Sigmoid colon (tissue), 4 donors: ENCODE data around the gene CELA2A.

Experiments
- EP300 ChIP-seq, 4 donors: sonication (generic); formaldehyde crosslinking; IDR thresholded peaks; one replicate each; pipeline ENCODE4 v1.6.1; 2017; ENCODE audit warnings: antibody characterized with exemption in 4 of 4
- POLR2A ChIP-seq, 2 donors: fragments of 450-650 bp; IDR thresholded peaks; one replicate each; pipeline ENCODE4 v1.6.1; 2016; ENCODE audit warnings: antibody characterized with exemption in 2 of 2, mild to moderate bottlenecking in 2 of 2, moderate library complexity in 2 of 2
- POLR2AphosphoS5 ChIP-seq, 4 donors: sonication (generic); formaldehyde crosslinking; IDR thresholded peaks; one replicate each; pipeline ENCODE4 v1.6.1; 2017; ENCODE audit warnings: antibody characterized with exemption in 4 of 4
- TF ChIP-seq, protein P1 (sequence below), 4 experiments: fragments of 450-650 bp in 3 of 4; fragments of 200-600 bp in 1 of 4; IDR thresholded peaks; one replicate each; pipeline ENCODE4 v1.5.1; 2016 to 2019; ENCODE audit warnings: antibody characterized with exemption in 4 of 4, mild to moderate bottlenecking in 3 of 4, moderate library complexity in 2 of 4

DNA sequence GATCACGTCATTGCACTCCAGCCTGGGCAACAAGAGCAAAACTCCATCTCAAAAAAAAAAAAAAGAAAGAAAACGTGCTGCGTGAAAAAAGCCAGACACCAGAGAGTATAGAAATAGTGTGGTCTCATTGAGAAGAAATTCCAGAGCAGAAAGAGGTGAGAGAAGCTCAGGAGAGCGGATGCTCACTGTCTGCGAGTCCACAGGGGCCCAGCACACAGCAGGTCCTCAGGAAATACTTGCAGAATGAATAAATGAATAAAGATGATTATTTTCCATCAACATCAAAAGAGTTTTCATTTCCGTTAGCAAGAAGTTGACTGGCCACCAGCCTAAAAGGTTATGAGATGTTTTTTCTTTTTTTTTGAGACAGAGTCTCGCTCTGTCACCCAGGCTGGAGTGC lies 53.1 kb downstream of the CELA2A start:
- TF ChIP-seq, protein P1, sequence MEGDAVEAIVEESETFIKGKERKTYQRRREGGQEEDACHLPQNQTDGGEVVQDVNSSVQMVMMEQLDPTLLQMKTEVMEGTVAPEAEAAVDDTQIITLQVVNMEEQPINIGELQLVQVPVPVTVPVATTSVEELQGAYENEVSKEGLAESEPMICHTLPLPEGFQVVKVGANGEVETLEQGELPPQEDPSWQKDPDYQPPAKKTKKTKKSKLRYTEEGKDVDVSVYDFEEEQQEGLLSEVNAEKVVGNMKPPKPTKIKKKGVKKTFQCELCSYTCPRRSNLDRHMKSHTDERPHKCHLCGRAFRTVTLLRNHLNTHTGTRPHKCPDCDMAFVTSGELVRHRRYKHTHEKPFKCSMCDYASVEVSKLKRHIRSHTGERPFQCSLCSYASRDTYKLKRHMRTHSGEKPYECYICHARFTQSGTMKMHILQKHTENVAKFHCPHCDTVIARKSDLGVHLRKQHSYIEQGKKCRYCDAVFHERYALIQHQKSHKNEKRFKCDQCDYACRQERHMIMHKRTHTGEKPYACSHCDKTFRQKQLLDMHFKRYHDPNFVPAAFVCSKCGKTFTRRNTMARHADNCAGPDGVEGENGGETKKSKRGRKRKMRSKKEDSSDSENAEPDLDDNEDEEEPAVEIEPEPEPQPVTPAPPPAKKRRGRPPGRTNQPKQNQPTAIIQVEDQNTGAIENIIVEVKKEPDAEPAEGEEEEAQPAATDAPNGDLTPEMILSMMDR (IDR thresholded peaks at IDR 0.05): no peak
- TF ChIP-seq POLR2AphosphoS5 (IDR thresholded peaks at IDR 0.05) (no peak), POLR2A (IDR thresholded peaks at IDR 0.05) (no peak), EP300 (IDR thresholded peaks at IDR 0.05) (no peak)
